HG02610 (cell line): ENCODE data around the gene AMH.
"Not testable (repeated sequence)": the region's sequence is repeated elsewhere in the genome, so short reads cannot be mapped to it uniquely, and the experiment has no call there.

Source experiments
- ATAC-seq: cut with Tn5 transposase; IDR thresholded peaks from one replicate; pipeline ENCODE4 v1.9.1; 2021; ENCODE audit warnings: mild to moderate bottlenecking, moderate library complexity; ENCODE audit not compliant: unreplicated experiment

The AMH gene

DNA sequence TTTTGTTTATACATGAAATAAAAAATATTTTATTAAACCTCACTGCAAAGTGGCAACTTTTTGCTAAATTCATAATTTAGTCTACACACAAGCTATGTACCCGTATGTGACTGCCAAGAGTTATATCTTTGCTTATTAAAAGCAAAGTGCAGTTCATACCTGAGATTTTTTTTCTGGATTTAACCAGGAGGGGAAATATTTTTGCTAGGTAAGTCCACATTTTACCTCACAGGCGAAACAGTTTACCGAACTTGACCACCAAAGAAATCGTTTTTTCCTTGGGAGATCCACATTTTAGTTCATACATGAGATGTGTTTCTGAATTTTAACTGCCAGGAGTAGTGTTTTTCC, 19.3 kb downstream of the AMH start:
- ATAC-seq, result no peak

DNA sequence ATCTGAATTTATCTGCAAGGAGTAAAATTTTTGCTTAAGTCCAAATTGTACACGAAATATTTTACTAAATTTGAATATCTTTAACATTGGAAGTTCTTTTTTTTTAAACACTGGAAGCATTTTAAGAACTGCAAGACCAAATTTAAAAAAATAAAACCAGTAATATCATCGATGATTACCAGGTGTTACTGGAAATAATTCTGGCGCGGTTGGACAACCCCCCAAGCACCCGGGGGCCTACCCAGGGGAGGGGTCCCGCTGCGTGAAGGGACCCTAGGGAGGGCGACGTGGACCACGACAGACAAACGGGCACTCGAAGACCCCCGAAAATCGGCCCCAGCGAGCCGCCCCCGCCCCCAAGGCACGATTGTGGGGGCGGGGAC, 19.7 kb downstream of the AMH start:
- no peak for ATAC-seq

DNA sequence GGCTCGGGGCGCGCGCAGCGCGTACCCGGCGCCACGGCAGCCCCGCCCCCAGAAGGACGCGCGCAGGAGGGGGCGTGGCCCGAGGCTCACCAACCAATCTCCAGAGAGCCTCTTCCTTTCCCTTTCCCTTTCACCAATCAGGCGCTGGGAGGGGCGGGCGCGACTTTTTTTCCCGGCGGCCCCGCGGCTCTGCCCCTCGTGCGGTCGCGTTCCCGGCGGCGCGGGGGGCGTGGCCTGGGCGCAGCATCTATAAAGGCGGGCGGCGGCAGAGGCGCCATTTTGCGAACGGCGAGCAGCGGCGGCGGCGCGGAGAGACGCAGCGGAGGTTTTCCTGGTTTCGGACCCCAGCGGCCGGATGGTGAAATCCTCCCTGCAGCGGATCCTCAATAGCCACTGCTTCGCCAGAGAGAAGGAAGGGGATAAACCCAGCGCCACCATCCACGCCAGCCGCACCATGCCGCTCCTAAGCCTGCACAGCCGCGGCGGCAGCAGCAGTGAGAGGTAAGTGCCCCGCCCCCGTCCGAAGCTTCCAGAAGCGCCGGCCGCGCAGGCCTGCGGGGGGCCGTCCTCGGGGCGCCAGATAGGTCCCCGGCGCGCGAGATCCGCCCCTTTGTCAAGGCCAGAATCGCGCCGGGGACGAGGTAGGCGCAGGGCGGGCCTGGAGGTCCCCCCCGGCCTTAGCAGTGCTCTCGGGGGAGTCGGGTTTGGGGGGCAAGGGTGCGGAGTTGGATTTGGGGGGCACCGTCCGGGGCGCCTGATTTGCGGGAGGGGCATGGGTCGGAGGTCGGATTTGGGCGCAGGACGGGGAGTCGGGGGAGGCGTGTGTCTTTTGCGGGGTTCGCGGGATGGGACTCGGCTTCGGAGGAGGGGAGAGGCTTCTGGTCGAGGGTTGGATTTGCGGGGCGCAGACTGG, 20.4 kb downstream of the AMH start:
- peak; percentile 60 for ATAC-seq

DNA sequence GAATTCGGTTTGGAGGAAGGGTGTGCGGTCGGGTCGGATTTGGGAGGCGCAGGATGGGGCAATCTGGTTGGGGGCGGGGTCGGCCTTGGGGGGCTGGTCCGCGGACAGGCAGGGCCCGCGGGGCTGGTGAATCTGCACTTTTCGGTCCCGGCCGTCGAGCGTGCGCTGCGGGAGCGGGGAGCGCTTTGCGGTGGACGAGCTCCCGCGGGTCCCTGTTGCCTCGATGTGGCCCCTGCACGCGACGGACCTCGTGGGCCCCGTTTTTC, 21.0 kb downstream of the AMH start:
- ATAC-seq, result no peak

DNA sequence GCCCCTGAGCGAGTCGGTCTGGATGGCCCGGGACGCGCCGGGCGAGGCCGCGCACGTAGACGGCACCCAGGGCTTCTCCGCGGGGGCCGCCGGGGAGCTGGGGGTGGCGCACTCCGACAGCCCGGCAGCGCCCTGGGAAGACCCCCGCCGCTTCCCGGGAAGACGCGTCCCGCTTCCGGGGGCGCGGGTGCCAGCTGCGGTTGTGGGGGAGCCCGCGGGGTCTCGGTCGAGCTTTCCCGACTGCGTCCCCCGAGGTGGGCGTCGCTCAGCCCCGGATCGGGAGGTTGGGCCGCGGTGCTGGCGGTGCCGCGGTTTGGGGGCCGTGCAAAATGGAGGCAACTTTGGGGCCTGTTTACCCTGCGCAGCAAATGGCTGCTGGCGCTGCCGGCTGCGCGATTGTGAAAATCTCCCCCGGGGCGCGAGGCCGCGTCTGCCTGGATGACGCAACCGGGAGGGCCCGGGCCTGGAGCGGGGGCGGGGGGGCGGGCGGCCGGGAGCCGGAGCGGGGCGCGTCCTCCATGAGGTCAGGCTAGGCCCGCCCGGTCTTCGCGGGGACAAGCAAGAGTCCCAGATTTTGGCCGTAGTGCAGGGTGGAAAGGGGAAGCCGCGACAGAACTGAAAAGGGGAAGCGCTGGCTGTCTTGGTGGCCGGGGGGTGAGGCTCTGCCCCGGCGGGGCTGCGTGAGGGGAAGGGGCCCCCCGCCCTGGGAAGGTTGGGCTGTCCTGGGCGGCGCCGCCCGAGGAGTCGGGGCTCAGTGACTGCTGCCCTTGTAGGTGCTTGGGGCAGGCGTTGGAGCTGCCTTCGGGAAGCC, 21.5 kb downstream of the AMH start:
- ATAC-seq, result no peak

DNA sequence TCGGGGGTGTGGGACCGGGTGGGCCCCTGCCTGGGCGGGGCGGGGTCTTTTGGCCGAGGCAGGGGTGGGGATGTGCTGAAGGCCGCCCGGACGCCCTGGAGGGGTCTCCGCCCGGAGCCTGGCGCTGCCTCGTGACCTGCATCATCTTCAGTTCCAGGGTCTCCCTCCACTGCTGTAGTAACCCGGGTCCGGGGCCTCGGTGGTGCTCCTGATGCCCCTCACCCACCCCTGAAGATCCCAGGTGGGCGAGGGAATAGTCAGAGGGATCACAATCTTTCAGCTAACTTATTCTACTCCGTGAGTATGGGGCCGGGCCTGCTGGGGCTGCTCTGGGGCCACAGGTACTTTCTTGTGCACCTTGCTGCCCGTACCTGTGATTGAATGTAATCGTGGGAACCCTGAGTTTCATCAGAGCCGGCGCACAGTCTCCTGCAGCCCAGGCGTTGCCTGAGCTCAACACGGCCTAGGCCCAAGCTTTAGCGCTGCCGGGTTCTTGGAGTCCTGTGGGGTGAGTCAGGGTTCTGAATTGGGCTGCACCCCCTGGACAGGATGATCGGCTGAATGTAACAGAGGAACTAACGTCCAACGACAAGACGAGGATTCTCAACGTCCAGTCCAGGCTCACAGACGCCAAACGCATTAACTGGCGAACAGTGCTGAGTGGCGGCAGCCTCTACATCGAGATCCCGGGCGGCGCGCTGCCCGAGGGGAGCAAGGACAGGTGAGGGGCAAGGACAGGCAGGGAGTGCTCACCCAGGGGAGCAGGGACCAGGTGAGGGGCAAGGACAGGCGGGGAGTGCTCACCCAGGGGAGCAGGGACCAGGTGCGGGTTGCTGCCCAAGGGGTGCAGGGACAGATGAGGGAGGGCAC, 22.3 kb downstream of the AMH start:
- ATAC-seq, result no peak

DNA sequence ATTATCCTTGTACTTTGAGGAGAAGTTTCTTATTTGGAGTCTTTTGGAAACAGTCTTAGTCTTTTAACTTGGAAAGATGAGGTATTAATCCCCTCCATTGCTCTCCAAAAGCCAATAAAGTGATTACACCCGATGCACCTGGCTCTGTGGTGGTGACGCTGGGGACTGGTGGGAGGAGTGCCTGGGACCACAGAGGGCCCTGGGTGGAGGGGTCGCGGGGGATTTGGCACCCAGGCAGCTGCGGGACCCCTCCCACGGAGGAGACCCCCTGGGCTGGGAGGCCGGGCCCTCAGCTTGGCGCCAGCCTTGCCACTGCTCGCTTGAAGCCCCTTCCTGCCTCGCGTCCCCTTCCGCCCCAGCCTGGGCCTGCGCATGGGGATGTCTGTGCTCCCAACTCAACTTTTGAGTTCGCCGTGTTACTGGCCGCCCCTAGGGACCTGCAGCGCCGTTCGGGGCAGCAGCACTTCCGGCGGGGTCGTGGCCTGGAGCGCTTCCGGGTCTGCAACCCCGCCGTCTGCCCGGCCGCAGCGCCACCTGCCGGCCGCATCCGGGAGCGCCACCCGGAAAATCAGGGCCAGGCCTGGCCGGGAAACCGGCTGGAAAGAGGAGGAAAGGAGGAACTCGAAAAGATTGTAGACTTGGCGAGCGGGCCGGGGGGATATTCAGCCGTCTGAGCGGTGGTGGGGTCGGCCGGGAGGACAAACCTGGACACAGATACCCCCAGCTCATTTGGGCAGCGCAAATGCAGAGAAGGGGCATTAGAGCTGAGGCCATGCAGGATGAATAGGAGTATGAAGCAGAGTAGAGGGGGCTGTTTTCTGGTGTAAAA, 24.4 kb downstream of the AMH start:
- ATAC-seq, result no peak

DNA sequence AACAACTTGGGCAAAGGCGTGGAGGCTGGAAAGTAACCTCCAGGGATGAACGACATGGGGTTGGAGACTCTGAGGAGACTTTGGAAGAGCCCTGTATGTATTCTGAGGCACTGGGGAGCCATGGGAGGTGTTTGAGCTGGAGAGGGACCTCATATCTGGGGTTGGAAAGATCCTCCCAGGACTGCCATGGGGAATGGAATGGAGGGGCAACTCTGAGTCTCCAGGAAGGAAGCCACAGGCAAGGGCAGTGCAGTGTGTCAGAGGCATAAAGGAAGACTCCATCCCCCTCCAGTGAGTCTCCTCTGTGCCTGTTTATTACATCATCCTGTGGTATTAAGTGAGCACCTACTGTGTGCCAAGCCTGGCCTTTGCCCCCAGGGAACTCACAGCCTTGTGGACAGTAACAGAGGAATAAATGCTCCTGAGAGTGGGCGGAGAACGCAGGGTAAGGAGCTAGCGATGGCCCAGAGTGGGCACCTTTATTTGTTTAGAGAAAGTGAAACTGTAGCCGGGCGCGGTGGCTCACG, 25.1 kb downstream of the AMH start:
- ATAC-seq, result no peak

DNA sequence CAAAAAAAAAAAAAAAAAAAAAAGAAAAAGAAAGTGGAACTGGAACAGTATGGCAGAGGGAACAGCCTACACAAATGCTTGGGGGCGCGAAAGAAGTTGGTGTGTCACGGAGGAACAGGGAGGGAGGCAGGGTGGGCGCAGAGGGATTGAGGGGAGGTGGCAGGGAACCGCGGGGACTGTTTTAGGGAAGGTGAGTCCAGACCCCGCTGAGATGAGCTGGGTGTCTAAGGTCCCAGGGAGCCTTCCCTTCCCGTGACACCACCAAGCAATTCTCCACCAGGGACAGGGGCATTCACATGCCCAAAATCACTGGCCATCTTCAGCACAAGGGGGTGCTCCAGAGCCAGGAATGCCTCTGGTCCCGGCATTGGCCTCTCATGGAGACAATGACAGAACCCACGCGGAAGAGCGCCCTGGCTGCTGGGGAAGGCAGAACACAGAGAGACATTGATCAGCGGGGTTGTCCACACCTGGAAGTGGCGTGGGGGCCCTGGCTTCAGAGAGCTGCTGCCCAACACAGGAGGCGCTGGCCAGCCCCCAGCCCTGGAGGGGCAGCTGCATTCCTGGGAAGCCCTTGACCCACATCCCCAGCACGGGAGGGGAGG, 25.9 kb downstream of the AMH start:
- no peak for ATAC-seq

DNA sequence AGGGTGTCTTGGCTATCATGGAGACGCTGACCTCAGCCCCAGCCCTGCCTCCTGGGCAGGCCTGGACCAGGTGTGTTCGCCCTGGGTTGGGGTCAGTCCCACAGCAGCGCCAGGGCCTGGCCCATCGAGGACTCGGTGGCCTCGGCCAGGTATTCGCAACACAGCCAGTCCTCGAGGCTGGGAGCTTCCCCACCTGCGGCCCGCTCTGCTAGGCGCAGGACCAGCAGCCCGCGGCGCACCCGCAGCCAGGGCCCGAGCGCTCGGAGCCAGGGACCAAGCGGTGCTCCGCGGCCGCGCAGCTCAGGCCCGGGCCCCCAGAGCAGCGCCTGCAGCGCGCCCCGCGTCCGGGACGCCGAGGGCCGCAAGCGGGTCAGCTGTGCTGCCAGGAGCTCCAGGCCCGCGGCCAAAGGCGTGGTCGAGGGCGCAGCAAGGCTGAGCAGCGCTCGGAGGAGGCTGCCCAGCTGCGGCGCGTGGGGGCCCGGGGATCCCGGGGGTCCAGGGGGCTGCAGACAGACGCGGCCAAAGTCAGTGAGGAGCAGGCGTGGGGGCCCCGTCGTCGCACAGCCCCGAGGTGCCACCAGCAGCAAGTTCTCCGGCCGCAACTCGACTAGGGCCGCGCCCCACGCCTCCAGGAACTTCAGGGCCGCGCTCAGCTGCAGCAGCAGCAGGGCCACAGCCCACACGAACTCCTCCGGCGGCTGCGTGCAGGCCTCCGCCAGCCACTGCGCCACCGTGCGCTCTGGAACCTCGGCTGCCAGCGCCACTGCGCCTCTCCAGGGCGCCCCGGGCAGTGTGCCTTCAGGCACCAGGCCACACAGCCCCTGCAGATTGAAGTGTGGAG, 26.7 kb downstream of the AMH start:
- ATAC-seq, result no peak

DNA sequence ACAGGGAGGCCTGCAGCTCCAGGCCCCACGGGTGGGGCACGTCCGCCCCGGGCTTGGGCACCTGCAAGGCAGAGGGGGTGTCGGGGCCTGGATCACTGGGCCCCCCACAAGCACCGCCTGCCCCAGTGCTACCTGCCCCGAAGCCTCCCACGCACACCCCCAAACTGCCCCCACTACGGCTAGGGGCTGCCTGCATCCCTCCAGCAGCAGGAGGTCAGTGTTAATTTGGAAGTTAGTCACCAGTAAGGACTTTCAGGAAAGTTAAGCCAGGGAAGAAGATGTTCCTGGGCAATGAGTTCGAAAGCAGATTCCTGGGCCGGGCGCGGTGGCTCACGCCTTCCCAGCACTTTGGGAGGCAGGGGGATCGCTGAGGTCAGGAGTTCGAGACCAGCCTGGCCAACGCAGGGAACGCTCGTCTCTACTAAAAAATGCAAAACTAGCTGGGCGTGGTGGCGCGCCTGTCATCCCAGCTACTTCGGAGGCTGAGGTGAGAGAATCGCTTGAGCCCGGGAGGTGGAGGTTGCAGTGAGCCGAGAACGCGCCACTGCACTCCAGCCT, 27.4 kb downstream of the AMH start:
- no peak for ATAC-seq

DNA sequence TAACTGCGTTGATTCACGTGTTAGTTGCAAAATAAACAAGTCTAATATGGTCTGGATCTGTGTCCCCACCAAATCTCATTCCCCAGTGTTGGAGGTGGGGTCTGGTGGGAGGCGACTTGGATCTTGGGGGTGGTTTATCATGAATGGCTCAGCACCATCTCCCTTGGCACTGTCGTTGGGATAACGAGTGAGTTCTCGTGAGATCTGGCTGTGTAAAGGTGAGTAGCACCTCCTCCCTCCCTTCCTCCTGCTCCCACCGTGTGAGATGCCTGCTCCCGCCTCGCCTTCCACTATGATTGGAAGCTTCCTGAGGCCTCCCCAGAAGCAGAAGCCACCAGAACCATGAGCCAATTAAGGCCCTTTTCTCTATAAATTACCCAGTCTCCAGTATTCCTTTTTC, 28.0 kb downstream of the AMH start:
- ATAC-seq, result no peak

DNA sequence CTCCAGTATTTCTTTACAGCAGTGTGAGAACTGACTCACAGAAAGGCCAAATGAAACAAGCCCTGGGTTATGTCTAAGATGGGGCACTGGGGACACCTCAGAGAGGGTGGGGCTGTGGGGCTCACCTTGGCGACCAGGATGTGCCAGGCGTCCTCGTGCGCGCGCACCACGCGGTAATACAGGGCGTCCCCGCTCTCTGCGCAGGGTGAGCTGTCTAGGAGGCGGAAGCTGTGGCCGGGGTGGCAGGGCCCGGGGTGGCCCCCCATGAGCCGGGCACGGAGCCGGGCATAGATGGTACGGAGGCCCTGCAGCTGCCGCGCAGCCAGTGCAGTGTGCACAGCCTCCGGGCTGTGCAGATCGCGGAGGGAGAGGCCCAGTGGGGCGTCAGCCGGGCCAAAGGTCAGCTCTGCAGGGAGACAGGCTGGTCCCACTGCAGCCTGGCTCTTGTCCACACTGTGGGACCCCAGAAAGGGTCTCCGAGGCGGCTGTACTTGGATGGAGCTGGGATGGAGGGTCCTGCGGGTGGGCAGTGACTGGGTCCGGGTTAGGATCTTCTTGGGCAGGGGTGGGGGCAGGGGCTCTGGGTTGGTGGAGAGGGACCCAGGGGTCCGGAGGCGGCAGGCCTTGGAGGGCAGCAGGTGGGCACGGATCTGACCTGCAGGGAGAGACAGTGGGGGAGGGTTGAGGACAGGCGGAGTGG, 29.5 kb downstream of the AMH start:
- ATAC-seq, result no peak

DNA sequence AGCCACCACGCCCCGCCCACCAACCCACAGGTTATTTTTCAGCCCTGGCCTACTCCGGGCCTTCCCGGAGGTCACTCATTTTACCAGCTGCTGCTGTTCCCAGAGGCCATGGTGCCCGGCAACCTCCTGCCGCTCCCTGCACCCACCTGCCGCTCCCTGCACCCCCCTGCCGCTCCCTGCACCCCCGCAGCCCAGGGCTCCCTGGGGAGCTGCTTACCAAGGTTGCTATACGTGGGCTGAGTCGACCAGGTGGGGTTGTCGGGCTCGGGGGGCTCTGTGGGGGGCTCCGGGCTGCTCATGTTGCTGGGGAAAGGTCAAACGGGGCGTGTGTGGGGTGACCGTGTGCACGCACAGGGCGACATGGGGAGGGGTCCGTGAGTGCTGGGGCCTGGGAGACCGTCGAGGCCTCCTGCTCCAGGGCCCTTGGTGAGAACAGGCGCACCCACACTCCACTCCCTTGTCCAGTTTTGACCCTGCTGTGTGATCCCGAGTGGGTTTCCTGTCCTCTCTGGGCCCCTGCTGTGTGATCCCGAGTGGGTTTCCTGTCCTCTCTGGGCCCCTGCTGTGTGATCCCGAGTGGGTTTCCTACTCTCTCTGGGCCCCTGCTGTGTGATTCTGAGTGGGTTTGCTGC, 31.6 kb downstream of the AMH start:
- ATAC-seq, result no peak

DNA sequence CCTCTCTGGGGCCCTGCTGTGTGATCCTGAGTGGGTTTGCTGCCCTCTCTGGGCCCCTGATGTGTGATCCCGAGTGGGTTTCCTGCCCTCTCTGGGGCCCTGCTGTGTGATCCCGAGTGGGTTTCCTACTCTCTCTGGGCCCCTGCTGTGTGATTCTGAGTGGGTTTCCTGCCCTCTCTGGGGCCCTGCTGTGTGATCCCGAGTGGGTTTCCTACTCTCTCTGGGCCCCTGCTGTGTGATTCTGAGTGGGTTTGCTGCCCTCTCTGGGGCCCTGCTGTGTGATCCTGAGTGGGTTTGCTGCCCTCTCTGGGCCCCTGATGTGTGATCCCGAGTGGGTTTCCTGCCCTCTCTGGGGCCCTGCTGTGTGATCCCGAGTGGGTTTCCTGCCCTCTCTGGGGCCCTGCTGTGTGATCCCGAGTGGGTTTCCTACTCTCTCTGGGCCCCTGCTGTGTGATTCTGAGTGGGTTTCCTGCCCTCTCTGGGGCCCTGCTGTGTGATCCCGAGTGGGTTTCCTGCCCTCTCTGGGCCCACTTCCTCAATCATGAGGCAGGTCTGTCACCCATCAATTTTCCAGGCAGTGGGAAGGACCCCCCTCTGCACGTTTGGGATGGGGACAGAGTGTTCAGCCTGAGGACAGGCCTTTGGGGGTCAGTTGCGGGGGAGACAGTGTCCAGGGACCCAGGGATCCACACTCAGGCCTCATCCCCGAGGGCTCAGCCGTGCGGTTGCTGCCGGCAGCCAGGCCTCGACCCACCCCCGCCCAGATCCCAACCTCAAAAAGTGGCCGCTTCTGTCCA, 32.3 kb downstream of the AMH start:
- ATAC-seq, result not testable (repeated sequence)

DNA sequence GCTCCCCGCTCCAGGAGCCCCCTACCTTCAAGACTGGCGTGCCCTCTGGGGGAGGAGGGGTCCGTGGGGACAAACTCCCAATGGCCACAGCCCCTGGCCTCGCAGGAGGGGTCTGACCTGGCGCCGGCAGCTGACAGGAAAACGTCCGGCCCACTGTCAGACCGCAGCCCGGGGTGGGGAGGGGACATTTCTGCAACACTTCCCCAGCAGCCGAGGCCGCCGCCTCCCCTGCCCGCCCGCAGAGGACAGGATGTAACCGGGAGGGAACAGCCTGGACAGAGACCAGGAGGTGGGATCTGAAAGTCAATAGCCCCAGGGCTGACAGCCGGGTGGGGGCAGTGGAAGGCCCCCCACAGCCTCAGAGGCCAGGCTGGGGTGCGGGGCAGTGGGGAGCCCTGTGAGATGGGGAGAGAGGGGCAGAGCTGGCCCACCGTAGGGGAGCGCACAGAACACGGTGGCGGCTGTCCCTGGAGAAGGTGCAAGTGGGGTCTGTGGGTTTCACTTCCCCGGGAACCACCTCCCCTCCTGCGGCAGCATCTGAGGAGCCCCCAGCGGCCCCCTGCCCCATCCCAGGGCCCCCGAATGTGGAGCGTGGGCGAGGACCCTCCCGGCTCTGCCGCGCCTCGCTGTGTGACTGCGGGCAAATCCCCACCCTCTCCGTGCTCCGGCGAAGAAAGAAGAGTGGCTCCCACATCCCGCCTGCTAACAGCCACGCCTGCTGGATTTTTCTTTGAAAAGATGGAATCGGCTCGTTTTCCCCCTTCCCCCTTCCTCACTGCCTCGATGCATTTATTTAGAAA, 33.1 kb downstream of the AMH start, which contains the start of gene PEAK3:
TSS of gene PEAK3 (minus strand) at position 114 of the 800 bp plus-strand sequence. CDS start 1,244 bp downstream, outside the sequence.
- ATAC-seq, result no peak
